HEK293 (cell line): ENCODE data around the gene MICAL3.

Source experiments
- CTCF ChIA-PET: fragments of 350-600 bp; formaldehyde crosslinking; extraction: SDS; loops from one replicate; lab custom pipeline; 2021; ENCODE audit warnings: antibody characterized with exemption; lab: Yijun Ruan, JAX
- POLR2A ChIA-PET: fragments of 300-600 bp; formaldehyde crosslinking; extraction: SDS; loops from one replicate; lab custom pipeline; 2020; ENCODE audit warnings: antibody characterized with exemption, inconsistent platforms; lab: Yijun Ruan, JAX
- H3K27ac ChIP-seq: fragments of 200-500 bp; sonication (Bioruptor generic); 2 replicates; pipeline ENCODE4 v1.5.1; 2014; ENCODE audit warnings: low read depth, low read length, control low read depth, inconsistent platforms; ENCODE audit errors: extremely low read depth
- H3K36me3 ChIP-seq, 2 experiments: fragments of 200-500 bp in 1 of 2; sonication (Bioruptor generic) in 1 of 2; 1 replicate in 1 of 2; 2 replicates in 1 of 2; pipeline ENCODE4 v1.5.1; 2014 to 2017; ENCODE audit warnings: inconsistent platforms in 2 of 2, low read length in 2 of 2; ENCODE audit not compliant: control insufficient read depth in 2 of 2, insufficient read depth in 1 of 2
- H3K4me1 ChIP-seq: fragments of 200-500 bp; sonication (Bioruptor generic); 2 replicates; pipeline ENCODE4 v1.5.1; 2014; ENCODE audit warnings: mild to moderate bottlenecking, low read length, inconsistent platforms; ENCODE audit not compliant: control insufficient read depth, insufficient read depth
- H3K4me3 ChIP-seq: 2 replicates; pipeline ENCODE4 v1.5.1; 2011; ENCODE audit warnings: low read depth, mild to moderate bottlenecking, control low read depth, low read length, moderate library complexity
- H3K9me3 ChIP-seq: fragments of 200-500 bp; sonication (Bioruptor generic); 2 replicates; pipeline ENCODE4 v1.5.1; 2014; ENCODE audit warnings: low read depth, low read length, inconsistent platforms; ENCODE audit not compliant: control insufficient read depth, insufficient read depth
- CTCF ChIP-seq: fragments of 450-650 bp; formaldehyde crosslinking; IDR thresholded peaks from 2 replicates; pipeline ENCODE4 v1.5.1; 2016; ENCODE audit warnings: missing biosample characterization, missing genetic modification characterization
- GFI1B ChIP-seq: fragments of 450-650 bp; formaldehyde crosslinking; IDR thresholded peaks from 2 replicates; pipeline ENCODE4 v1.5.1; 2016; ENCODE audit warnings: missing biosample characterization, missing genetic modification characterization
- HOXD13 ChIP-seq: sonication (generic); formaldehyde crosslinking; IDR thresholded peaks from 2 replicates; pipeline ENCODE4 v1.8.0; 2022; ENCODE audit warnings: missing genetic modification reagents, borderline replicate concordance
- PRDM10 ChIP-seq: fragments of 450-650 bp; formaldehyde crosslinking; IDR thresholded peaks from 2 replicates; pipeline ENCODE4 v1.5.1; 2016; ENCODE audit warnings: missing biosample characterization, missing genetic modification characterization
- SCRT1 ChIP-seq: fragments of 450-650 bp; formaldehyde crosslinking; IDR thresholded peaks from 2 replicates; pipeline ENCODE4 v1.5.1; 2016; ENCODE audit warnings: missing biosample characterization, missing genetic modification characterization, borderline replicate concordance
- TCF7L2 ChIP-seq: IDR thresholded peaks from 2 replicates; pipeline ENCODE4 v1.6.1; 2011; ENCODE audit warnings: low read depth, mild to moderate bottlenecking, inconsistent platforms, low read length, moderate library complexity, borderline replicate concordance
- TRIM28 ChIP-seq: IDR thresholded peaks from 2 replicates; pipeline ENCODE4 v1.6.1; 2011; ENCODE audit warnings: low read length, control low read depth, borderline replicate concordance
- ZBTB21 ChIP-seq: fragments of 450-650 bp; formaldehyde crosslinking; IDR thresholded peaks from 2 replicates; pipeline ENCODE4 v1.5.1; 2017; ENCODE audit warnings: missing biosample characterization, missing genetic modification characterization
- ZBTB48 ChIP-seq: fragments of 450-650 bp; formaldehyde crosslinking; IDR thresholded peaks from 2 replicates; pipeline ENCODE4 v1.5.1; 2016; ENCODE audit warnings: missing biosample characterization, missing genetic modification characterization
- ZBTB7A ChIP-seq: fragments of 450-650 bp; formaldehyde crosslinking; IDR thresholded peaks from 2 replicates; pipeline ENCODE4 v1.5.1; 2016; ENCODE audit warnings: low read depth, missing biosample characterization, missing genetic modification characterization
- ZNF132 ChIP-seq: fragments of 450-650 bp; formaldehyde crosslinking; IDR thresholded peaks from 2 replicates; pipeline ENCODE4 v1.5.1; 2017; ENCODE audit warnings: missing biosample characterization, missing genetic modification characterization, borderline replicate concordance
- ZNF146 ChIP-seq: fragments of 450-650 bp; formaldehyde crosslinking; IDR thresholded peaks from 2 replicates; pipeline ENCODE4 v1.5.1; 2016; ENCODE audit warnings: missing biosample characterization, missing genetic modification characterization
- ZNF148 ChIP-seq: fragments of 450-650 bp; formaldehyde crosslinking; IDR thresholded peaks from 2 replicates; pipeline ENCODE4 v1.5.0; 2017; ENCODE audit warnings: missing biosample characterization, missing genetic modification characterization, borderline replicate concordance
- ZNF274 ChIP-seq, 2 experiments: fragments of 200-500 bp in 1 of 2; fragments of 450-650 bp in 1 of 2; sonication (Bioruptor generic) in 1 of 2; formaldehyde crosslinking in 1 of 2; IDR thresholded peaks; 2 replicates each; pipeline versions ENCODE4 v1.5.1 to v1.6.1; 2014 to 2016; ENCODE audit warnings: borderline replicate concordance in 1 of 2, inconsistent platforms in 1 of 2, low read length in 1 of 2, missing biosample characterization in 1 of 2, missing genetic modification characterization in 1 of 2
- ZNF341 ChIP-seq: fragments of 450-650 bp; formaldehyde crosslinking; IDR thresholded peaks from 2 replicates; pipeline ENCODE4; 2016; ENCODE audit warnings: low read depth, missing biosample characterization, missing genetic modification characterization
- ZNF362 ChIP-seq: fragments of 450-650 bp; formaldehyde crosslinking; IDR thresholded peaks from 2 replicates; pipeline ENCODE4 v1.5.1; 2016; ENCODE audit warnings: missing biosample characterization, missing genetic modification characterization
- ZNF37A ChIP-seq: fragments of 450-650 bp; IDR thresholded peaks from 2 replicates; pipeline ENCODE4 v1.5.1; 2018; ENCODE audit warnings: missing biosample characterization, missing genetic modification characterization
- ZNF416 ChIP-seq: fragments of 450-650 bp; formaldehyde crosslinking; IDR thresholded peaks from 2 replicates; pipeline ENCODE4 v1.5.1; 2016; ENCODE audit warnings: missing biosample characterization, missing genetic modification characterization
- ZNF596 ChIP-seq: fragments of 450-650 bp; IDR thresholded peaks from 2 replicates; pipeline ENCODE4 v1.5.0; 2018; ENCODE audit warnings: missing biosample characterization, mild to moderate bottlenecking, missing genetic modification characterization, moderate library complexity
- ZNF624 ChIP-seq: fragments of 450-650 bp; formaldehyde crosslinking; IDR thresholded peaks from 2 replicates; pipeline ENCODE4 v1.5.1; 2017; ENCODE audit warnings: missing biosample characterization, missing genetic modification characterization
- ZNF664 ChIP-seq: fragments of 450-650 bp; formaldehyde crosslinking; IDR thresholded peaks from 2 replicates; pipeline ENCODE4 v1.5.1; 2016; ENCODE audit warnings: missing biosample characterization, missing genetic modification characterization
- ZNF701 ChIP-seq: fragments of 450-650 bp; formaldehyde crosslinking; IDR thresholded peaks from 2 replicates; pipeline ENCODE4 v1.5.1; 2016; ENCODE audit warnings: missing biosample characterization, missing genetic modification characterization
- ZNF830 ChIP-seq: fragments of 450-650 bp; IDR thresholded peaks from 2 replicates; pipeline ENCODE4 v1.5.0; 2018; ENCODE audit warnings: missing biosample characterization, missing genetic modification characterization, low read depth, mild to moderate bottlenecking, moderate library complexity
- TF ChIP-seq, protein P1 (sequence below): fragments of 450-650 bp; formaldehyde crosslinking; IDR thresholded peaks from 2 replicates; pipeline ENCODE4 v1.5.1; 2016; ENCODE audit warnings: missing biosample characterization, missing genetic modification characterization

Gene MICAL3

DNA sequence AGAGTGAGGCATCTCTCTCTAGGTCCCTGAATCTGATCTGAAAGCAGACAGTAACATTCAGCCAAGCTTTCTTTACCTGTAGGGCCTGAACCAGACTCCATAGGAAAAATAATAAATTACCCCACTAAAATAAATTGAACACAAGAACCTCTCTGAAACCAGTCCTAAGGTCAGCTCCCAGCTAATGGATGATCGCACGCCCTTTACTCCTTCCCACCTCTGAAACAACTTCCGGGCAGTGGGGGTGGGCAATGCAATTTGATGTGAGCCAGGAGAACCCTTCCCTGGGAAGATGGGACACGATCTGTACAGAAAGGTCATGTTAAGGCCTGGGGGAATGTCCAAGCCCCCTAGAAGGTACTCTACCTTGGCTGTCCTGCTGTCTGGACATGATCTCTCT lies 71.2 kb downstream of the MICAL3 start:
- H3K36me3 ChIP-seq, result peaks cover 0 to 3% of the 10 kb centered on the region in 2 experiments; a peak in 2 of 3 replicates
- H3K4me1 ChIP-seq, result peaks cover 9% of the 10 kb centered on the region; the same call in 1 of the 2 replicates
- CTCF ChIA-PET, result interaction anchor here (1.1 to 1.7 kb wide), 2 partner anchors 33 to 70 kb away, joined by 3 to 4 read pairs; no protein-coding TSS in a partner anchor
- TF ChIP-seq ZNF664 (tag by site-specific recombination) (no peak), TCF7L2 (no peak), ZNF624 (no peak), GFI1B (tag by site-specific recombination) (no peak), ZNF416 (no peak), ZNF274 (IDR thresholded peaks at IDR 0.05; ENCODE audit: low read length) (no peak), ZNF274 (tag by site-specific recombination; IDR thresholded peaks at IDR 0.05; ENCODE audit: borderline replicate concordance) (no peak), CTCF (no peak), HOXD13 (no peak), ZBTB21 (no peak), ZNF148 (tag by site-specific recombination) (no peak), ZNF146 (tag by site-specific recombination) (no peak), ZNF341 (tag by site-specific recombination) (no peak), ZNF37A (tag by site-specific recombination) (no peak), ZNF132 (tag by site-specific recombination) (no peak), ZBTB48 (tag by site-specific recombination) (no peak), ZBTB7A (tag by site-specific recombination) (no peak), ZNF362 (no peak), SCRT1 (tag by site-specific recombination) (no peak)
- TF ChIP-seq, protein P1, sequence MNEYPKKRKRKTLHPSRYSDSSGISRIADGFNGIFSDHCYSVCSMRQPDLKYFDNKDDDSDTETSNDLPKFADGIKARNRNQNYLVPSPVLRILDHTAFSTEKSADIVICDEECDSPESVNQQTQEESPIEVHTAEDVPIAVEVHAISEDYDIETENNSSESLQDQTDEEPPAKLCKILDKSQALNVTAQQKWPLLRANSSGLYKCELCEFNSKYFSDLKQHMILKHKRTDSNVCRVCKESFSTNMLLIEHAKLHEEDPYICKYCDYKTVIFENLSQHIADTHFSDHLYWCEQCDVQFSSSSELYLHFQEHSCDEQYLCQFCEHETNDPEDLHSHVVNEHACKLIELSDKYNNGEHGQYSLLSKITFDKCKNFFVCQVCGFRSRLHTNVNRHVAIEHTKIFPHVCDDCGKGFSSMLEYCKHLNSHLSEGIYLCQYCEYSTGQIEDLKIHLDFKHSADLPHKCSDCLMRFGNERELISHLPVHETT (tag by site-specific recombination), result no peak
- H3K27ac ChIP-seq, result no peak overlapping the region
- H3K9me3 ChIP-seq, result no peaks in the 10 kb centered on the region
- no peak overlapping the region for H3K4me3 ChIP-seq
- POLR2A ChIA-PET, result no interaction called here

- peaks cover 0 to 3% of the 10 kb centered on the region in 2 experiments; a peak in 2 of 3 replicates for H3K36me3 ChIP-seq
- ChIA-PET POLR2A (no interaction called here), CTCF (interaction anchor here (1.1 to 1.7 kb wide), 2 partner anchors 32 to 71 kb away, joined by 3 to 4 read pairs; no protein-coding TSS in a partner anchor)
- H3K4me3 ChIP-seq, result no peak overlapping the region
- H3K9me3 ChIP-seq, result no peaks in the 10 kb centered on the region
- peaks cover 9% of the 10 kb centered on the region; the same call in 1 of the 2 replicates for H3K4me1 ChIP-seq
- no peak overlapping the region for H3K27ac ChIP-seq
- TF ChIP-seq TRIM28 (no peak), PRDM10 (tag by site-specific recombination) (peak; percentile 13; the same call in 1 of the 2 replicates), ZNF596 (tag by site-specific recombination) (no peak), ZNF701 (no peak), ZNF830 (tag by site-specific recombination) (no peak)
These were observed 72.0 kb downstream of the MICAL3 start for GRCh38 chr22:17952273-17952801.
